HG03457 (cell line): ENCODE measurements around the gene NID2.

Source experiments
- ATAC-seq: cut with Tn5 transposase; IDR thresholded peaks from one replicate; pipeline ENCODE4 v1.9.1; 2021; ENCODE audit warnings: moderate number of reproducible peaks; ENCODE audit not compliant: unreplicated experiment

NID2 gene, protein sequence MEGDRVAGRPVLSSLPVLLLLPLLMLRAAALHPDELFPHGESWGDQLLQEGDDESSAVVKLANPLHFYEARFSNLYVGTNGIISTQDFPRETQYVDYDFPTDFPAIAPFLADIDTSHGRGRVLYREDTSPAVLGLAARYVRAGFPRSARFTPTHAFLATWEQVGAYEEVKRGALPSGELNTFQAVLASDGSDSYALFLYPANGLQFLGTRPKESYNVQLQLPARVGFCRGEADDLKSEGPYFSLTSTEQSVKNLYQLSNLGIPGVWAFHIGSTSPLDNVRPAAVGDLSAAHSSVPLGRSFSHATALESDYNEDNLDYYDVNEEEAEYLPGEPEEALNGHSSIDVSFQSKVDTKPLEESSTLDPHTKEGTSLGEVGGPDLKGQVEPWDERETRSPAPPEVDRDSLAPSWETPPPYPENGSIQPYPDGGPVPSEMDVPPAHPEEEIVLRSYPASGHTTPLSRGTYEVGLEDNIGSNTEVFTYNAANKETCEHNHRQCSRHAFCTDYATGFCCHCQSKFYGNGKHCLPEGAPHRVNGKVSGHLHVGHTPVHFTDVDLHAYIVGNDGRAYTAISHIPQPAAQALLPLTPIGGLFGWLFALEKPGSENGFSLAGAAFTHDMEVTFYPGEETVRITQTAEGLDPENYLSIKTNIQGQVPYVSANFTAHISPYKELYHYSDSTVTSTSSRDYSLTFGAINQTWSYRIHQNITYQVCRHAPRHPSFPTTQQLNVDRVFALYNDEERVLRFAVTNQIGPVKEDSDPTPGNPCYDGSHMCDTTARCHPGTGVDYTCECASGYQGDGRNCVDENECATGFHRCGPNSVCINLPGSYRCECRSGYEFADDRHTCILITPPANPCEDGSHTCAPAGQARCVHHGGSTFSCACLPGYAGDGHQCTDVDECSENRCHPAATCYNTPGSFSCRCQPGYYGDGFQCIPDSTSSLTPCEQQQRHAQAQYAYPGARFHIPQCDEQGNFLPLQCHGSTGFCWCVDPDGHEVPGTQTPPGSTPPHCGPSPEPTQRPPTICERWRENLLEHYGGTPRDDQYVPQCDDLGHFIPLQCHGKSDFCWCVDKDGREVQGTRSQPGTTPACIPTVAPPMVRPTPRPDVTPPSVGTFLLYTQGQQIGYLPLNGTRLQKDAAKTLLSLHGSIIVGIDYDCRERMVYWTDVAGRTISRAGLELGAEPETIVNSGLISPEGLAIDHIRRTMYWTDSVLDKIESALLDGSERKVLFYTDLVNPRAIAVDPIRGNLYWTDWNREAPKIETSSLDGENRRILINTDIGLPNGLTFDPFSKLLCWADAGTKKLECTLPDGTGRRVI (N-terminal part only)

DNA sequence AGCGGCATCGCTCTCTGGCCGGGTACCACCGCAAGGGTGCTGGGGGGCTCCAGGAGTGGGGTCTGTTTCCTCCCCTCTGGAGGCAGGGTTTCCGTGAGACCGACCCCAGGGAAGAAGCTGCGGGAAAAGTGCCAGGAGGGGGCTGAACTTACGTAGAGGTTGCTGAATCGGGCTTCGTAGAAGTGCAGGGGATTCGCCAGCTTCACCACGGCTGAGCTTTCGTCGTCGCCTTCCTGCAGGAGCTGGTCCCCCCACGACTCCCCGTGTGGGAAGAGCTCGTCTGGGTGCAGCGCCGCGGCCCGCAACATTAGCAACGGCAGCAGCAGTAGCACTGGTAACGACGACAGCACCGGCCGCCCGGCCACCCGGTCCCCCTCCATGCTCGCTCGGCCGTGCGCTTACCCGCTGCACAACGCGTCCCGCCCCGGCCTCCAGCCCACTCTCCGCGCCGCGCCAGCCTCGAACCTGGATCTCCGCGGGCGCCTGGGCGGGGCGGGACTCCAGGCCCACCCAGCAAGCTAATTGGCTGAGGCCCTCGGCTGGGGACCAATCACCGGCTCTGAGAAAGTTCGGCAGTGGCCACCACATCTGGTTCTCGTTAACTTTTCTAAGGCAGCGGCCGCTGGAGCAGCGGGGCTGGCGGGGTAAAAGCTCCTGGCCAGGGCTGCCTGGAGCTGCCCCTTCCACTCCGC is at the start of gene NID2:
TSS of gene NID2 (minus strand) at position 445 of the 692 bp plus-strand sequence. CDS start at position 380, 65 bp downstream.
- no peak for ATAC-seq

DNA sequence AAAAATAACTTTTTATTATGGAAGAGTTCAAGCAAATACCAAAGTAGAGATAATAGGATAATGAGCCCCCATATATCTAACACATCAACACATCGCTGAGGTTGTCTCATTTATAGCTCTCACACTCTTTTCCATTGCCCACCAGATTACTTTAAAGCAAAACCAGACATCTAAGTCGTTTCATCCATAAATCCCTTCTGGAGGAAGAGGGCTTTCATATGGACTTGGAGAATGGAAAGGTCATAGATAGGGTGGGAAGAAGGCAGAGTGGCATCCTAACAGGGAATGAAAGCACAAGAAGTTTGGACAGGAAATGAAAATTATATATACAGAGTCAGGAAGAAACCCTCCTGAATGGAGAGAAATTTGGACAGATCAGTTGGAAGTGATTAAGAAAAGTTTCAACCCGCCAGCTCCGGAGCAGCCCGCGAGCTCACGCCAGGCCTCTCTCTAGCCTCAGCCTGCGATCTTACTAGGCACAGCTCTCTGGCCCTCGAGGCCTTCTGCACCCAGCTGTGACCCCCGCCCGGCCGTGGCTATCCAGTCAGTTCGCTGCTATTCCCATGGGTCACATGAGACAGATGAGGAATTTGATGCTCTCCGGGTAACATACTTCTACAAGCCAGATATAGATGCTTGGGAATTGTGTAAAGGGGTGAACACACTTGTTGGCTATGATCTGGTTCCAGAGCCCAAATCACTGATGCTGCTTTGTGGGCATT is 48.4 kb upstream of the NID2 start:
- no peak for ATAC-seq

DNA sequence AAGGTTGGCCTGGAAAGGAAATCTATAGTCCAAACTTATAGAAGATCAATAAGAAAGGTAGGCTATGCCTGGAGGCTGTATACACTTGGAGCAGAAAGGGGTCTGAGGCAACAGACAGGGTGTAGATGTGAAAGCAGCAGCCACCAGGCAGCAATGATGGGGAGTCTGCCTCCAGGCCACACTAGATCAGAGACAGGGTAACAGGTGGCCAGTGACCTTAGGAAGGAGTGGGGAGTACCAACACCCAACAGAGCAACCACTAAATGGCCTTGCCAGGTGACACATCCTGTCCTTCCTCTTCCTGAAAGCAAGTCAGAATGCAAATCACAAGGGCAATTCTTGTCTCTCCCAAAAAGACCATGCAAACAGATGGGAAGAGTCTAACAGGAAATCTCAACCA is 46.4 kb upstream of the NID2 start:
- no peak for ATAC-seq

DNA sequence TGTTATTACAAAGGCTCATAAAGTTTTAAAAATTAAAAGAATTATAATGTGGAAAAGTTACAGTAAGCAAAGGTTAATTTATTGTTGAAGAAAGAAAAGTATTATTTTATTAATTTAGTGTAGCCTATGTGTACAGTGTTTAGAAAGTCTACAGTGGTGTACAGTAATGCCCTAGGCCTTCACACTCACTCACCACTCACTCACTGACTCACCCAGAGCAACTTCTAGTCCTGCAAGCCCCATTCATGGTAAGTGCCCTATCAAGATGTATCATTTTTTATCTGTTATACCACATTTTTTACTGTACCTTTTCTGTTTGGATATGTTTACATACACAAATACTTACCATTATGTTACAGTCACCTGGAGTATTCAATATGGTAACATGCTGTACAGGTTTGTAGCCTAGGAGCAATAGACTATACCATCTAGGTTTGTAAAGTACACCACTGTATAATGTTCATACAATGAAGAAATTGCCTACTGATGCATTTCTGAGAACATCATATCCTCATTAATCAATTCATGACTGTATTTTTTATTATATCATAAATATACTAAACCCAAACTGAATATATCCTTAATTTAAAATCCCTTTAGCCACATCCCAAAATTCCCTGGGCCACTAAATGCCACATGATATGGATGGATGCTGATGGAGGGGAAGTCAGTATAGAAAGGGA is 43.6 kb upstream of the NID2 start:
- ATAC-seq = no peak

DNA sequence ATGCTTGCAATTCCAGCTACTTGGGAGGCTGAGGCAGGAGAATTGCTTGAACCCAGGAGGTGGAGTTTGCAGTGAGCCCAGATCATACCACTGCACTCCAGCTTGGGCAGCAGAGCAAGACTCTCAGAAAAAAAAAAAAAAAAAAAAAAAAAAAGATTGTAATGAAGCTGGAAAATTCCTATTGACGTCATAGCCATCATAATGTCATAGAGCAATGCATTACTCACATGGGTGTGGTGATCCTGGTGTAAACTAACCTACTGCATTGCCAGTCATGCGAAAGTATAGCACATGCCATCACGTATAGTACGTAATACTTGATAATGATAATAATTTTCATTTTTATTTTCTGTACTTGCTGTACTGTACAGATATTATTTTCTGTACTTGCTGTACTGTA is 42.7 kb upstream of the NID2 start:
- ATAC-seq = no peak

DNA sequence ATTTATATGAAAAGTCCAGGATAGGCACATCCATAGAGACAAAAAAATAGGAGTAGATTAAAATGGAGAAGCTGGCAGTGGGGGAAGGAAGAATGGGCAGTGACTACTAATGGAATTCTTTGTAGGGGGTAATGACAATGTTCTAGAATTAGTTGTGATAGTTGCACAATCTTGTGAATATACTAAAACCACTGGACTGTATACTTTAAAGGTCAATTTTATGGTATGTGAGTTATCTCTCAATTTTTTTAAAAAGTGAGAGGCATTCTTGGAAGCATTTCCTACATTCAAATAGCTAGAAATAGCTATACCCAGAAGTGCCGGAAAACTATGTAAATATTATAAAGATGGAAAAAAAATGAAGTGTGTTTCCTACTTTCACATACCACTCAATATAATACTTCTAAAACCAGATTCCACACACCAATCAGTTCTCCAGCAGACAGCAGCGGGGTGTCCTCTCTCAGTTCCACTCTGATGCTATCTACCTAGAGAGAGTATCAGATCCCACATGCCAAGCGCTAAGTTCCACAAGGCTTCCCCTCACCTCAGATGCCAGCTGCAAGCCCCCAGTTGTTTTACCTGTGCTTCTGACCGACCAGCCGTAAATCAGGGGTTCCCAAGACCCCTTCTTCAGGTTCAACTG is 41.7 kb upstream of the NID2 start:
- ATAC-seq = no peak

DNA sequence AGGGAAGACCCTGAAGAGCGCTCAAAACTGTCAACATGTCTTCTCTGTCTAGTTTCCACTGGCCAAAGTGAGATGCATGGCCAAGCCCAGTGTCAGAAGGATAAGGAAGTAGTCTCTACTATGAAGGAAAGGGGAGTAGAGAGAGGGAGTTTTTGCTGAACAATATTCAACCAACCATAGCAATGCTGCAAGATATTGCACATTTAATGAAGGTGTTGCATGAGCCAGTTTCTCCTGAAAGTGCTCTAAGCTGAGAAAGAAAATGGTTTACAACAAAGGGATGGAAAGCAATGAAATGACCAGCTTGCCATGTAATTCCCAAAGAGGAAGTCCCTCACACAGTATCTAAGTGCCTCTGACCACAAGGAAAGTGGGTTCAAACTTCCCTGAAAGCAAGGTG is 40.0 kb upstream of the NID2 start:
- ATAC-seq = no peak

DNA sequence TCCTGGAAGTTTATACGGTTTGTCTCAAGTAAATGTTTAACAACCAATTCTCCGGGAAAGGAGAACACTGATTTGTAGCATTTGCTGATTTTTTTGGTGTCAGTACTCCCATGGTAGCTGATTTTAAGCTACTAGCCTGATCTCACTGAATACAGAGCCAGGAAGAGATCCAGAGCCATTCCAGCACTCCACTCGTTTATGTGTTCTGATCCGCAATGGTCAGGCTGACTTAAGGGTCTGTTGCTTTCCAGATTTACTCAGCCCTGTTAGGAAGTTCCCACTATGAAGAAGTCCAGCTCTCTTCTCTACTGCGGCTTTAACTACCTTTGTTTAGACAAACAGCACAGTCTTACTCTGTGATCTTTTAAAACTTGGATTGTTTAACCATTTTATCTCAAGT is 38.0 kb upstream of the NID2 start:
- no peak for ATAC-seq

DNA sequence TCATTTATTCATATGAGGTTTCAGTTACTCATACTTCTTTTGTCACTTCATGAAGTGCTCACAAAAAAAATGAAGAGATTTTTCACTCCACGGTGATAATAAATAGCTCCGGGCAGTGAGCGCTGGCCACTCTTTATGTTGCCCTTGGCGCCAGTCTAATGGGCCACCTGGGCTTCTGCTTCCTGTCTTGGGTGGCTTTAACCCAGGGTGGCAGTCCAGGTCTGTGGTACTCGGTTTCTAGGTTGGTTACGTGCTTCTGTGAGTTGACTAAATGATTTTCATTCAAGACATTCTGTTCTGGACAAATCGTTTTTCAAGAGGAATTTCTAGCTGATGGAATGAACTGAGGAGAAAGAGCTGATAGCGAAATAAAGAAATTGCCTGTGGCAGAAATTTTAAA is 34.6 kb upstream of the NID2 start:
- no peak for ATAC-seq

DNA sequence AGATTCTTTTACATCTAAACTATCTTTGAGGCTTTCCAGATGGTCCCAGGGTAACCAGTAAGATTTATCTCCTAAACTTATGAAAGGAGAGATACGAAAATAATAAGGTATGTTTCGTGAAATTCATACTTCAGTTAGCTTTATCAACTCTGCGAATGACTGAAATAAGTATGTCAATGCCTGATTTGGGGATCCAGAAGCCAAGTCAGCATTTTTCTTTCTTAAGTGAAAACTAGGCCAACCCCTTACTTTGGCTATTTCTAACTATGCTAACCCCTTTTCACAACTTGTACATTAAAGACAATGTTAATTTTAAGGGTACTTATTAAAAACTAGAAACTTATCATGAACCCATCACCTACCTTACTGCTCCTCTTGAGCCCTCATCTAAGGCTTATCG is 26.9 kb upstream of the NID2 start:
- no peak for ATAC-seq

DNA sequence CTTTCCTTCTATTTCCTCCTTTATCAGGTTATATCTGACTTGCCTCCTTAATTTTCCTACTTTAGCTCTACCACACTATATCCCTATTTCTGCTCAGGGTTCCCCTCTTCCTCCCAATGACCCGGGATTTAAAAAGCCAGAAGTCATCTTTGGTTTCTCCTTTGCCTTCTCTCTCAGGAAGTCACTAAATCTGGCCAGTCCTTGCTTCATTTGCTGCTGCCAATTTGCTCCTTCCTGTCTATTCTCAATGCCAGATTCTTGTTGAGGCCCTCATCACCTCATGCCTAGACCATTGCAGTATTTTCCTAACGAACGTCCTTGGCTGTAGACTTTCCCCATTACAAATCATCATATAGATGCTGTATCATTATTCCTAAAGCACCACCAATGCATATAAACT is 26.5 kb upstream of the NID2 start:
- no peak for ATAC-seq

DNA sequence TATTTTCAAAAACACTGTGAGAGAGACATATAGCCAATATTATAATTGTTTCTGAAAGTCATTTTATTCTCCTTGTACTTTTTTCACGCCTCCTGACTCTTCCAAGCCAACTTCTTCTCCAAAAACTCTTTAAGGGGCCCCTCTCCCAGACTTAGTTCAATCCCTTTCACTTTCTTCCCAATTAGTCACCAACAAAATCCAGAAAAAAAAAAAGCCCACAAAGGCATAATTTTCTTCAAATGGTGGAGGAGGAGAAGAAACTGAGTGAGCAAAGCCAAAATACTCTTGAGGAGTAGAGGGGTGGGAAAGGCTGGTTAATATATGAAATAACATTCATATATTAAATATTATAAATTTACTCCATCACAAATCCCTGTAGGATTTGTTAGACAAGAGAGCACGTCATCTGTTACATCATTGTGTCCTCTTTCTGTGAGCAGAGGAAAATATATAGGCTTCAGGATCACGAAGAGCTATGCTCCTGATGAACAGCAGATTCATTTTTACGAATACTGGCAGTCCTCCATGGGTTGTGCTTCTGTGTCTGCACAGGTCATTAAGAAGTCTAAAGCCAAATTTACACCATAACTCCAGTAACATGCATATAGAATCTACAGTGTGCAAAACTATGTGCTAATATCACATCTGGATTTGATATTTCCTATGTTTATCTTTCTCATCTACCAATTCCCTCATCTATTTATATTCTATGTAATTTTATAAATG is 25.9 kb upstream of the NID2 start:
- ATAC-seq = no peak

DNA sequence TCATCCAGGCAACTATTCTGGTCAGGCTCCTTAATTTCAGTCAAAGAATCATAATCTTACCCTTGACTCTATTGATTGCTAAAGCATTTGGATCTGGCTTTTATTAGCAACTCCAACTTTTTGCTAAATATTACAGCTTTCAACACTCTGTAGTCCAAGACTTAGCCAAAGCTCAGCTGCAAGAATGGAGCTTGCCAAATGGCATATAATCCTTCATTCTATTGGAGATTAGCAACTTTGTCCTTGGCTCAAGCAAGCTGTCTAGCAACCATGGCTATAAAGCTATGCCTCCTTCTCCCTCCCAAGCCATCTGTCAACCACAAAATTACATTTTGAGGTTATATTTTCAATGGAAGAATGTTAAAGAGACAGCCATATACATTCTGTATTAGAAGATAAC is 23.1 kb upstream of the NID2 start:
- no peak for ATAC-seq

DNA sequence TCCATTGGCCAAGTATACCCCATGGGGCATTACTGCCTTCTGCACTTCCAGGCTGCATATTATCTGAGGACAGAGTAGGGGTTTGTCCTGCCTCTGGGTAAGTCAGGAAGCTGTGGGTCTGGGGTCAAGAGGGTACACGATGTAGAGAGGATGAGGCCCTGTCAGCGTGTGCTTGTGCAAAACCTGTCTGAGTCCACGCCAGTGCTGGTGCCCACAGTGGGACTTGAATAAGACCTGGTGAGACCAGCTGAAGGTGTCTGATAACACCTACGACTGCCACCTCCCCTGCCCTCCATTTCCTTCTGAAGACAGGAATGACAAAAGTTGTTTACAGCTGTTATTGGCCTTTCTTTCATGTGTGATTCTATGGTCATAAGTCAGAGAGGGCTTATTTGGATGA is 22.1 kb upstream of the NID2 start:
- no peak for ATAC-seq

DNA sequence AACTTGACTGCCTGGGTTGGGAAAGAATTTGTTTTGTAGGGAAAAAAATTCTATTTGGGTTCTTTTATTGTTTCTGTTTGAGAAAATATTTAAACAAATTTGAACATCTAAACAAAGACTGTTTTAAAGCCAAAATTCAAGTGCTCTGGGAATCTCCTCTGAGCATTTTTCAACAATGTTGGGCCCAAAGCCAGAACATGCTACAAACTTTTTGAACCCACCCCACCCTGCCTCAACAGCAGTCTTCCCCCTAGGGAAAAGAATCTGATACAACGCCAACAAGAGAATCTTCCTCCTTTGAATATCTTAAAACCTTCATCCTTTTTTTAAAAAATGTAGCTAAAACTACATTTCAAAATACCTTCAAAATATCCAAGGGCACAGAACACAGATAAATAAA is 20.4 kb upstream of the NID2 start:
- ATAC-seq = no peak

DNA sequence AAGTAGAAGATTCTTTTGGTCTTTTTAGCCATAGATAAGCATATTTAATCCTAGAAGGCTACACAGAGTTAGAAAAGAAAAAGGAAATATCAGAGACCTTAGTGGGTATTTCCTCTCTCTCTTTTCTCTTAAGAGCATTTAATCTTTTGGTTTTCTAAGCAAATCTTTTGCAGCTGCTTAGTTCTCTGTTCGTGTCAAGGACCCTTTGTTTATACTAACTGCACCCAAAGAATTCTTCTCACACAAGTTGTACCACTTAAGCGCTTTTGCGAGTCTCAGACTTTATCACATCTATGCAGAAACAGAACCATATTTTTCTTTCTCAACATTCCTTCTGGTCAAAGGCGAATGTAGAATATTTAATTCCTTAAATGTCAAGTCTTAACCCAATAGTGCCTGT is 17.9 kb upstream of the NID2 start:
- ATAC-seq = no peak

DNA sequence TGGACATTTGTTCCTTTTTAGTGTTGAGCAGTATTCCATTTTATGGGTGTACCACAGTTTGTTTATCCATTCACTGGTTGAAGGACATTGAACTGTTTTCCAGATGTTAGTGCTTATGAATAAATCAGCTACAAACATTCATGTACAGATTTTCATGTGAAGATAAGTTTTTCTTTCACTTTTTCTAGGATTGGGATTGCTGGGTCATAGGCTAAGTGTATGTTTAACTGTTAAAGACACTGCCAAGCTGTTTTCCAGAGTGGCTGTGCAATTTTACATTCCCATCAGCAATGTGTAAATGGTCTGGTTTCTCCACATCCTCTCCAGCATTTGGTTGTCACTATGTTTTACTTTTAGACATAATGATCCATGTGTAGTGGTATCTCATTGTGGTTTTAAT is 14.0 kb upstream of the NID2 start:
- ATAC-seq = no peak

DNA sequence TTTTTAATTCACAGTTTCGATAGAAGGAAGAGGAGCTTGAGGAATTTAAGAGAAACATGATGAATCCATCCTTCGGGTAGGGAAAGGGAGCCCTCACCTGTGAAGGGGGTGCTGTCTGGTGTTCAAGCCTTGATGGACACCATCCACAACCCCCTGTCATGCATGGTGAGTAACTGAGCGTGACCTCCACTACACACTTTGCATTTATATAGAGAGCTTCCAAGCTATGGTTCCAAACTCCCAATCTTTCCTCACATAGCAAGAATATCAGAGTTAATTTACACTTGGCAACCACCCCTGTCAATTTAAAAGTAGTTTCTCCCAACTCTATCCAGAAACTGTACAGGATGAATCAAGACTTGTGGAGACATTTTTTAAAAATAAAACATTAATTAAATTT is 13.1 kb upstream of the NID2 start:
- no peak for ATAC-seq
